ENCODE measurements around the gene HES1. TPM values are rescaled to one million over a fixed set of nuclear protein-coding genes. Genes with fewer than 3 reads are reported as not detected.

Gene HES1
- total RNA-seq, 1 donor from 2014 or later = 46.6 TPM

- FAIRE-seq = no peak
- DNase-seq (ENCODE audit: low read depth) = no peak
- H3K4me3 ChIP-seq (ENCODE audit: low read depth, low read length) = peak overlapping the region; percentile 45
Observed at GRCh38 chr3:194135516-194135805, 487 bp upstream of the HES1 start.

GRCh38 chr3:194136519-194137007 lies 615 bp downstream of the HES1 start:
- peaks cover 12% of the 10 kb centered on the region for H3K36me3 ChIP-seq (ENCODE audit: control insufficient read depth, insufficient read depth, low read length)
- peak overlapping the region; percentile 71 for H3K4me3 ChIP-seq (ENCODE audit: low read depth, low read length)
- no peaks in the 10 kb centered on the region for H3K27me3 ChIP-seq (ENCODE audit: control insufficient read depth, insufficient read depth, low read length)
- FAIRE-seq = no peak
- TF ChIP-seq, protein P1, sequence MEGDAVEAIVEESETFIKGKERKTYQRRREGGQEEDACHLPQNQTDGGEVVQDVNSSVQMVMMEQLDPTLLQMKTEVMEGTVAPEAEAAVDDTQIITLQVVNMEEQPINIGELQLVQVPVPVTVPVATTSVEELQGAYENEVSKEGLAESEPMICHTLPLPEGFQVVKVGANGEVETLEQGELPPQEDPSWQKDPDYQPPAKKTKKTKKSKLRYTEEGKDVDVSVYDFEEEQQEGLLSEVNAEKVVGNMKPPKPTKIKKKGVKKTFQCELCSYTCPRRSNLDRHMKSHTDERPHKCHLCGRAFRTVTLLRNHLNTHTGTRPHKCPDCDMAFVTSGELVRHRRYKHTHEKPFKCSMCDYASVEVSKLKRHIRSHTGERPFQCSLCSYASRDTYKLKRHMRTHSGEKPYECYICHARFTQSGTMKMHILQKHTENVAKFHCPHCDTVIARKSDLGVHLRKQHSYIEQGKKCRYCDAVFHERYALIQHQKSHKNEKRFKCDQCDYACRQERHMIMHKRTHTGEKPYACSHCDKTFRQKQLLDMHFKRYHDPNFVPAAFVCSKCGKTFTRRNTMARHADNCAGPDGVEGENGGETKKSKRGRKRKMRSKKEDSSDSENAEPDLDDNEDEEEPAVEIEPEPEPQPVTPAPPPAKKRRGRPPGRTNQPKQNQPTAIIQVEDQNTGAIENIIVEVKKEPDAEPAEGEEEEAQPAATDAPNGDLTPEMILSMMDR (IDR thresholded peaks at IDR 0.05; ENCODE audit: insufficient read depth, low read length, severe bottlenecking) = no peak
- no peak for DNase-seq (ENCODE audit: low read depth)

More at GRCh38 chr3:194135516-194135805, 487 bp upstream of the HES1 start:
- Histone ChIP-seq H3K27me3 (ENCODE audit: control insufficient read depth, insufficient read depth, low read length) (no peaks in the 10 kb centered on the region), H3K36me3 (ENCODE audit: control insufficient read depth, insufficient read depth, low read length) (peaks cover 12% of the 10 kb centered on the region)
- TF ChIP-seq, protein P1 (IDR thresholded peaks at IDR 0.05; ENCODE audit: insufficient read depth, low read length, severe bottlenecking) = no peak

DNA sequence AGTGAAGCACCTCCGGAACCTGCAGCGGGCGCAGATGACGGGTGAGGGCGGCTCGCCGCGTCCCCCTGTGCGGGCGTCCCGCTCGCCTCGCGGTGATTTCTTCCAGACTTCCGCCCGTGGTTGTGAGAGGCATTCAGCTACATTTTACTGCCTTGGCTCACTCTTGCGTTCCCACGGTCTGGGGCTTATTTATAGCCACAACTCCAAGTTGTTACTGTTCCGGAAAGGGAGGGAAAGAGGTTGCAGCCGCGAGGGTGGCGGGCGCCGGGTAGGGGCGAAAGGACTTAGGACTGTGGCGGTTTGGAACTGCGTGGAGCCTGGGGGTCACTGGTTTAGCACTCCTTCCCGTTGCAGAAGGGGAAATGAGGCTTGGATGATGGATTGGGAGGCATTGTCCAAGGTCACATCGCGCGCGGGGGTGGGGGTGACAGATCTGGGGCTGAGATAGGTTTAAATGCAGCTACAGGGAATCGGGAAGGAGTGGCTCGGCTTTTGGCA lies 1.1 kb downstream of the HES1 start:
- Histone ChIP-seq H3K27me3 (ENCODE audit: control insufficient read depth, insufficient read depth, low read length) (no peaks in the 10 kb centered on the region), H3K4me3 (ENCODE audit: low read depth, low read length) (peak overlapping the region; percentile 71), H3K36me3 (ENCODE audit: control insufficient read depth, insufficient read depth, low read length) (peaks cover 12% of the 10 kb centered on the region)
- FAIRE-seq (no peak), DNase-seq (ENCODE audit: low read depth) (peak; percentile 13)
- TF ChIP-seq, protein P1 (IDR thresholded peaks at IDR 0.05; ENCODE audit: insufficient read depth, low read length, severe bottlenecking) = no peak

GRCh38 chr3:194137506-194138474 lies 1.8 kb downstream of the HES1 start:
- TF ChIP-seq, protein P1 (IDR thresholded peaks at IDR 0.05; ENCODE audit: insufficient read depth, low read length, severe bottlenecking) = peak; percentile 48
- Histone ChIP-seq H3K27me3 (ENCODE audit: control insufficient read depth, insufficient read depth, low read length) (no peaks in the 10 kb centered on the region), H3K4me3 (ENCODE audit: low read depth, low read length) (peak overlapping the region; percentile 71), H3K36me3 (ENCODE audit: control insufficient read depth, insufficient read depth, low read length) (peaks cover 12% of the 10 kb centered on the region)
- no peak for FAIRE-seq
- DNase-seq (ENCODE audit: low read depth) = peak; percentile 39

- TF ChIP-seq, protein P1 (IDR thresholded peaks at IDR 0.05; ENCODE audit: insufficient read depth, low read length, severe bottlenecking) = no peak
- no peak for FAIRE-seq
Observed at GRCh38 chr3:194138732-194139070, 2.8 kb downstream of the HES1 start.

More at GRCh38 chr3:194138732-194139070, 2.8 kb downstream of the HES1 start:
- H3K36me3 ChIP-seq (ENCODE audit: control insufficient read depth, insufficient read depth, low read length) = peaks cover 12% of the 10 kb centered on the region
- no peak for DNase-seq (ENCODE audit: low read depth)
- H3K4me3 ChIP-seq (ENCODE audit: low read depth, low read length) = peak overlapping the region; percentile 71
- no peaks in the 10 kb centered on the region for H3K27me3 ChIP-seq (ENCODE audit: control insufficient read depth, insufficient read depth, low read length)

Data from bronchial epithelial cell (primary cell).